IMR-90 (cell line): ENCODE results near the gene PACS1.

ENCODE experiments used
- BHLHE40 ChIP-seq: fragments of 150-350 bp; IDR thresholded peaks from 2 replicates; pipeline ENCODE4 v1.6.1; 2016; ENCODE audit warnings: mild to moderate bottlenecking, low read depth, low read length
- CEBPB ChIP-seq: IDR thresholded peaks from 2 replicates; pipeline ENCODE4 v1.6.1; 2012; ENCODE audit warnings: low read depth, low read length, improper control_type of control experiment
- CHD1 ChIP-seq: IDR thresholded peaks from 2 replicates; pipeline ENCODE4 v1.6.1; 2012; ENCODE audit warnings: low read depth, low read length, improper control_type of control experiment
- CTCF ChIP-seq: conservative IDR thresholded peaks from 2 replicates; pipeline ENCODE4 v1.5.1; 2012; ENCODE audit warnings: mild to moderate bottlenecking, low read depth, low read length, improper control_type of control experiment
- ELK1 ChIP-seq: fragments of 150-350 bp; IDR thresholded peaks from 2 replicates; pipeline ENCODE4 v1.6.1; 2016; ENCODE audit warnings: low read depth, mild to moderate bottlenecking, low read length, moderate library complexity, borderline replicate concordance
- MAFK ChIP-seq: IDR thresholded peaks from 2 replicates; pipeline ENCODE4 v1.6.1; 2012; ENCODE audit warnings: low read depth, low read length, improper control_type of control experiment
- MXI1 ChIP-seq: IDR thresholded peaks from 2 replicates; pipeline ENCODE4 v1.6.1; 2012; ENCODE audit warnings: low read depth, mild to moderate bottlenecking, low read length, moderate library complexity, borderline replicate concordance
- NFE2L2 ChIP-seq: fragments of 150-350 bp; IDR thresholded peaks from 2 replicates; pipeline ENCODE4 v1.6.1; 2016; ENCODE audit warnings: low read depth, mild to moderate bottlenecking, low read length
- POLR2A ChIP-seq: IDR thresholded peaks from 2 replicates; pipeline ENCODE4 v1.6.1; 2012; ENCODE audit warnings: mild to moderate bottlenecking, low read depth, low read length
- RAD21 ChIP-seq: IDR thresholded peaks from 2 replicates; pipeline ENCODE4 v1.6.1; 2012; ENCODE audit warnings: low read length, improper control_type of control experiment
- RCOR1 ChIP-seq: IDR thresholded peaks from 2 replicates; pipeline ENCODE4 v1.6.1; 2012; ENCODE audit warnings: mild to moderate bottlenecking, low read length, improper control_type of control experiment; ENCODE audit not compliant: insufficient replicate concordance
- RFX5 ChIP-seq: IDR thresholded peaks from 2 replicates; pipeline ENCODE4 v1.8.0; 2012; ENCODE audit warnings: low read depth, mild to moderate bottlenecking, low read length, moderate library complexity
- SMC3 ChIP-seq: fragments of 150-350 bp; IDR thresholded peaks from 2 replicates; pipeline ENCODE4 v1.6.1; 2016; ENCODE audit warnings: low read depth, mild to moderate bottlenecking, antibody characterized with exemption, low read length, moderate library complexity

DNA sequence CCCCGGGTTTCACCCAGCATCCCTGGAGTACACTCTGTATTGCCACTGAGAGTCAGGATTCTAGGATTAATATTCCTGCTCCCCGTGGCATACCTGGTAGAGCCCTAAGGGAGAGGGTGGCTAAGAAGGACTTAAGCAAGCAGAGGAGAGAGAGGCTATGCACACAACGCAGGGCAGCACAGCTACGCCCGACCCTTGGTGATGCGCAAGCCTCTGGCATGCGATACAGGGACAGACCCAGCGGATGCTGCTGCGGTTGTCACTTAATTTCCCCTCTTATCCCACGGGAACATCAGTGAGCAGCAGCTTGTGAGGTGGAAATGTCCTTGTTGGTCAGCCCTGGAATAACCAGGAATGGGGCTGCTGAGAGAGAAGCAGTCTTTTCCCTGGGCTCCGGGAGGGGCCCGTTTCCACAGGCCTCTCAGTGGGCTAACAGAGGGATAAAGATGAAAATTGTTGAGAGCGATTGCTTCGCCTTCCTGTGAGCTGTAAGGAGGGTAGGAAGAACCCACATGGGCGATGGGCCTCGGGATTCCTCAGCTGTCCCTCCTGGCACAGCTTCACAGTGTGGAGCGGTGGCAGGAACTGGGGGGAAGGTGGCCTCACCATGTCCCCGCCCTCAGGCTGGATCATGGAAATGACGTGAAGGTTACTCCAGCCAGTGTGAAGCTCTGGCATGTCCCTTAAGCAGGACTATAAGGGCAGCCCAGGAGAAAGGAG is 149.9 kb downstream of the PACS1 start:
- TF ChIP-seq CTCF (no peak), MAFK (no peak), RCOR1 (no peak), POLR2A (no peak), BHLHE40 (no peak), RAD21 (no peak), CEBPB (no peak), NFE2L2 (no peak), CHD1 (no peak), SMC3 (no peak), RFX5 (no peak), MXI1 (no peak), ELK1 (no peak)
